ENCODE measurements around the gene RAMP2.
"Not testable (repeated sequence)": the region's sequence is repeated elsewhere in the genome, so short reads cannot be mapped to it uniquely, and the experiment has no call there.

RAMP2 gene

GRCh38 chr17:42769964-42770363 is 8.9 kb downstream of the RAMP2 start:
- DNase-seq, result not testable (repeated sequence)

GRCh38 chr17:42772945-42773289 is 11.9 kb downstream of the RAMP2 start:
- no peak for DNase-seq

GRCh38 chr17:42773290-42774035 is 12.4 kb downstream of the RAMP2 start, which contains the start of gene VPS25:
Gene VPS25, plus strand, starts transcription at chr17:42773449. Its CDS starts 27 bp downstream, at chr17:42773476.
- DNase-seq, result peak; percentile 86

- DNase-seq, result no peak
These were observed 13.2 kb downstream of the RAMP2 start for GRCh38 chr17:42774066-42774745.

- DNase-seq, result no peak
These were observed 14.6 kb downstream of the RAMP2 start for GRCh38 chr17:42775534-42776098.

- no peak for DNase-seq
These were observed 17.5 kb downstream of the RAMP2 start for GRCh38 chr17:42778570-42778969.

GRCh38 chr17:42779304-42779935 is 18.4 kb downstream of the RAMP2 start:
- DNase-seq, result no peak

- no peak for DNase-seq
These were observed 19.2 kb downstream of the RAMP2 start, which contains the start of gene WNK4 for GRCh38 chr17:42779936-42780850. Gene WNK4, plus strand, starts transcription at chr17:42780610. Its CDS starts 89 bp downstream, at chr17:42780699.

GRCh38 chr17:42780851-42781638 is 20.0 kb downstream of the RAMP2 start:
- no peak for DNase-seq

- no peak for DNase-seq
These were observed 20.7 kb downstream of the RAMP2 start for GRCh38 chr17:42781639-42782165.

- no peak for DNase-seq
These were observed 21.4 kb downstream of the RAMP2 start for GRCh38 chr17:42782166-42783061.

- no peak for DNase-seq
These were observed 22.2 kb downstream of the RAMP2 start for GRCh38 chr17:42783062-42783790.

- no peak for DNase-seq
These were observed 22.7 kb downstream of the RAMP2 start for GRCh38 chr17:42783791-42784138.

GRCh38 chr17:42784409-42784808 is 23.4 kb downstream of the RAMP2 start:
- no peak for DNase-seq

- DNase-seq, result no peak
These were observed 24.0 kb downstream of the RAMP2 start for GRCh38 chr17:42784811-42785592.

- DNase-seq, result no peak
These were observed 26.2 kb downstream of the RAMP2 start for GRCh38 chr17:42787266-42787665.

GRCh38 chr17:42791948-42792347 is 30.9 kb downstream of the RAMP2 start:
- DNase-seq, result no peak

GRCh38 chr17:42792545-42792944 is 31.5 kb downstream of the RAMP2 start:
- DNase-seq, result no peak

- no peak for DNase-seq
These were observed 34.0 kb downstream of the RAMP2 start for GRCh38 chr17:42795061-42795460.

Data from NCI-H2171 treated with DMSO at 0.1 percent for 48 hours (cell line).